Liver (tissue), 9 donors: ENCODE measurements around the gene ABCA8. TPM values are rescaled to one million over a fixed set of nuclear protein-coding genes. Genes with fewer than 3 reads are reported as not detected.

Experiments
- DNase-seq: peaks from one replicate; pipeline ENCODE4 v3.0.0-alpha.2; 2017; ENCODE audit warnings: low spot score
- H3K27ac ChIP-seq, 2 donors: one replicate each; pipeline ENCODE4 v1.7.0; 2013; ENCODE audit warnings: inconsistent platforms in 2 of 2, low read length in 2 of 2, control low read depth in 1 of 2, low read depth in 1 of 2, mild to moderate bottlenecking in 1 of 2
- H3K27me3 ChIP-seq, 4 donors: one replicate each; pipeline versions ENCODE4 v1.6.1 to v1.7.0; 2013; ENCODE audit warnings: low read length in 3 of 4, inconsistent platforms in 1 of 4, mild to moderate bottlenecking in 1 of 4, moderate library complexity in 1 of 4; ENCODE audit not compliant: control insufficient read depth in 4 of 4, insufficient read depth in 4 of 4
- H3K36me3 ChIP-seq, 4 donors: one replicate each; pipeline versions ENCODE4 v1.6.1 to v1.7.0; 2013; ENCODE audit warnings: low read length in 3 of 4, mild to moderate bottlenecking in 3 of 4, low read depth in 1 of 4, moderate library complexity in 1 of 4; ENCODE audit not compliant: control insufficient read depth in 4 of 4, insufficient read depth in 3 of 4
- H3K4me1 ChIP-seq, 4 donors: one replicate each; pipeline versions ENCODE4 v1.6.1 to v1.7.0; 2013; ENCODE audit warnings: low read length in 3 of 4, mild to moderate bottlenecking in 3 of 4, moderate library complexity in 1 of 4; ENCODE audit not compliant: control insufficient read depth in 4 of 4, insufficient read depth in 4 of 4
- H3K4me3 ChIP-seq, 3 donors: one replicate each; pipeline versions ENCODE4 v1.6.1 to v1.7.0; 2013; ENCODE audit warnings: low read length in 3 of 3, control low read depth in 1 of 3, low read depth in 1 of 3, mild to moderate bottlenecking in 1 of 3
- H3K9ac ChIP-seq, 2 donors: one replicate each; pipeline ENCODE4 v1.7.0; 2013; ENCODE audit warnings: low read length in 2 of 2, mild to moderate bottlenecking in 2 of 2, moderate library complexity in 2 of 2, control low read depth in 1 of 2, low read depth in 1 of 2
- H3K9me3 ChIP-seq, 4 donors: one replicate each; pipeline versions ENCODE4 v1.6.1 to v1.7.0; 2013; ENCODE audit warnings: low read length in 3 of 4; ENCODE audit not compliant: control insufficient read depth in 4 of 4
- CTCF ChIP-seq: fragments of 150-350 bp; IDR thresholded peaks from 2 replicates; pipeline ENCODE4 v1.5.1; 2017; ENCODE audit warnings: improper control_type of control experiment, low read depth, low read length; ENCODE audit not compliant: missing input control
- FOXA1 ChIP-seq: IDR thresholded peaks from 2 replicates; pipeline ENCODE4 v1.6.1; 2016; ENCODE audit warnings: antibody characterized with exemption
- FOXA2 ChIP-seq: IDR thresholded peaks from 2 replicates; pipeline ENCODE4 v1.6.1; 2016; ENCODE audit warnings: antibody characterized with exemption
- JUND ChIP-seq, 2 donors: IDR thresholded peaks; 2 replicates each; pipeline ENCODE4 v1.6.1; 2016; ENCODE audit warnings: antibody characterized with exemption in 2 of 2
- NR2F2 ChIP-seq: IDR thresholded peaks from 2 replicates; pipeline ENCODE4 v1.6.1; 2016; ENCODE audit warnings: antibody characterized with exemption
- RAD21 ChIP-seq, 2 donors: IDR thresholded peaks; 2 replicates each; pipeline ENCODE4 v1.6.1; 2016; ENCODE audit warnings: antibody characterized with exemption in 2 of 2, mild to moderate bottlenecking in 2 of 2
- REST ChIP-seq: IDR thresholded peaks from 2 replicates; pipeline ENCODE4 v1.6.1; 2016; ENCODE audit warnings: antibody characterized with exemption, mild to moderate bottlenecking
- SP1 ChIP-seq: IDR thresholded peaks from 2 replicates; pipeline ENCODE4 v1.6.1; 2018; ENCODE audit warnings: antibody characterized with exemption, mild to moderate bottlenecking
- TAF1 ChIP-seq: conservative IDR thresholded peaks from 2 replicates; pipeline ENCODE4 v1.6.1; 2016; ENCODE audit warnings: antibody characterized with exemption, mild to moderate bottlenecking
- YY1 ChIP-seq: IDR thresholded peaks from 2 replicates; pipeline ENCODE4 v1.6.1; 2016; ENCODE audit warnings: antibody characterized with exemption, mild to moderate bottlenecking
- WGBS: extraction: QIAGEN DNeasy Blood & Tissue Kit; methylation state at CpG from one replicate; pipeline ENCODE4 v1.1.7; 2013; 5-methylcytosine and 5-hydroxymethylcytosine counted together
- polyA plus RNA-seq, 2 donors: library from polyadenylated mRNA; stranded (reverse) in 1 of 2; unstranded in 1 of 2; fragments of 200-250 nt in 1 of 2; fragments of >200 nt in 1 of 2; fragmentation: Nextera tagmentation in 1 of 2; extraction: Ambion mirVana in 1 of 2; gene quantifications; one replicate each; pipeline versions ENCODE4 v1.2.1 to v1.2.3, GENCODE V29; 2013 to 2015
- total RNA-seq, 2 donors: library from RNA; depleted of rRNA; stranded (reverse); fragments of >200 nt; gene quantifications; one replicate each; pipeline ENCODE4 v1.2.3, GENCODE V29; 2014
- TF ChIP-seq, protein P1 (sequence below): IDR thresholded peaks from 2 replicates; pipeline ENCODE4 v1.6.1; 2016; ENCODE audit warnings: antibody characterized with exemption
- TF ChIP-seq, protein P2 (sequence below): IDR thresholded peaks from 2 replicates; pipeline ENCODE4 v1.6.1; 2016; ENCODE audit warnings: antibody characterized with exemption
- donor health status: healthy.
- donor health status: healthy.
- donor health status: healthy.
- donor health status: healthy.
- donor health status: healthy.

ABCA8 gene
- total and polyA plus RNA-seq, 4 donors: 9.3 to 72.2 (median 14.0) TPM

DNA sequence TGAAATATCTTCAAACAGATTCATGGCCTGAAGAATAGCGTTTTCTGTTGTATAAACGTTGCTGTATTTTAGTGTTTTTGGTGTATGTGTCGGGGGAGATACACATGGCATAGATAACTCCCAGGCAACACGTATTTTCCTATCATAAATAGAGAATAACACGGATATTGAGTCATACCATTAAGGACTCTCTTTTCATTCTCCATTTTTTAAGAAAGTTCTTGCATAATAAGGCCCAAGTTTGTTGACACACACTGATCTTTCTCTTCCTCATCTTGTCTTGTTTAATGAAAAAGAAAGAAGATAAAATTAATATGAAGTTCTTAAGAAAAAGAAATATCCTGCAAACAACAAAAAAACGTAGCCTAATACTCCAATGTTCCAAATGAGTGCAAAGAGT lies 13.4 kb downstream of the ABCA8 start:
- Histone ChIP-seq H3K4me3 (no peak overlapping the region), H3K27ac (no peak overlapping the region), H3K9ac (no peak overlapping the region), H3K4me1 (peaks cover 6 to 44% (median 28%) of the 10 kb centered on the region in 4 donors), H3K9me3 (no peaks in the 10 kb centered on the region), H3K27me3 (no peaks in the 10 kb centered on the region), H3K36me3 (peaks cover 0 to 4% (median 1%) of the 10 kb centered on the region in 4 donors)
- TF ChIP-seq, protein P1, sequence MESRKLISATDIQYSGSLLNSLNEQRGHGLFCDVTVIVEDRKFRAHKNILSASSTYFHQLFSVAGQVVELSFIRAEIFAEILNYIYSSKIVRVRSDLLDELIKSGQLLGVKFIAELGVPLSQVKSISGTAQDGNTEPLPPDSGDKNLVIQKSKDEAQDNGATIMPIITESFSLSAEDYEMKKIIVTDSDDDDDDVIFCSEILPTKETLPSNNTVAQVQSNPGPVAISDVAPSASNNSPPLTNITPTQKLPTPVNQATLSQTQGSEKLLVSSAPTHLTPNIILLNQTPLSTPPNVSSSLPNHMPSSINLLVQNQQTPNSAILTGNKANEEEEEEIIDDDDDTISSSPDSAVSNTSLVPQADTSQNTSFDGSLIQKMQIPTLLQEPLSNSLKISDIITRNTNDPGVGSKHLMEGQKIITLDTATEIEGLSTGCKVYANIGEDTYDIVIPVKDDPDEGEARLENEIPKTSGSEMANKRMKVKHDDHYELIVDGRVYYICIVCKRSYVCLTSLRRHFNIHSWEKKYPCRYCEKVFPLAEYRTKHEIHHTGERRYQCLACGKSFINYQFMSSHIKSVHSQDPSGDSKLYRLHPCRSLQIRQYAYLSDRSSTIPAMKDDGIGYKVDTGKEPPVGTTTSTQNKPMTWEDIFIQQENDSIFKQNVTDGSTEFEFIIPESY: no peak
- TF ChIP-seq NR2F2: no peak
- TF ChIP-seq TAF1: no peak
- TF ChIP-seq, protein P2, sequence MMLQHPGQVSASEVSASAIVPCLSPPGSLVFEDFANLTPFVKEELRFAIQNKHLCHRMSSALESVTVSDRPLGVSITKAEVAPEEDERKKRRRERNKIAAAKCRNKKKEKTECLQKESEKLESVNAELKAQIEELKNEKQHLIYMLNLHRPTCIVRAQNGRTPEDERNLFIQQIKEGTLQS: no peak
- TF ChIP-seq CTCF: no peak
- TF ChIP-seq FOXA1: no peak
- TF ChIP-seq SP1: no peak
- no peak for TF ChIP-seq YY1
- no peak for TF ChIP-seq FOXA2
- no peak for TF ChIP-seq REST
- no peak for TF ChIP-seq JUND (IDR thresholded peaks at IDR 0.05)
- no peak for TF ChIP-seq RAD21 (IDR thresholded peaks at IDR 0.05)
- no peak for DNase-seq
- 85% methylated on average over 6 of the region's 6 CpGs for WGBS

DNA sequence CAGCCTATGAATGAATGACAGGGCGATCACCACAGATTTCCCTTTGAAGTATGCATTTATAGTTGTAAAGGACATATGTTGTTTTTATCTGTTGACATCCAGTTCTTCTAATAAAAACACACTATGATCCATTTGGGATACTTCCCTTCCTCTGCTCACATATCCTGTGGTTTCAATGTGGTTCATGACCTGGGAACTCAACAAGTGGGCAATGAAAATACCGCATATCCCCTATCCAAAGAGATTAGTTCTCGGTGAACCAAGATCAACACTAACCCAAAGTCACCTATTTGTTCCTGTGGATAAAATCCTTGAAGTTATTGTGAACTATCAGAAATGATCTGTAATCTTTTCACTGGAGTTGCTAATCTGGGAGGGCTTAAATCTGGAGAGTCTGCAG lies 16.0 kb downstream of the ABCA8 start:
- Histone ChIP-seq H3K4me3 (no peak overlapping the region), H3K9ac (no peak overlapping the region), H3K4me1 (peaks cover 6 to 47% (median 28%) of the 10 kb centered on the region in 4 donors), H3K36me3 (peaks cover 0 to 14% (median 2%) of the 10 kb centered on the region in 4 donors), H3K27ac (peak overlapping the region; percentile 57 to 62), H3K9me3 (no peaks in the 10 kb centered on the region), H3K27me3 (no peaks in the 10 kb centered on the region)
- DNase-seq: no peak
- TF ChIP-seq TAF1 (no peak), NR2F2 (peak; percentile 34)
- 72% methylated on average over 3 of the region's 3 CpGs for WGBS
